GM21515 (cell line): ENCODE measurements around the gene GAPDHS.

Experiments
- ATAC-seq: cut with Tn5 transposase; IDR thresholded peaks from one replicate; pipeline ENCODE4 v1.9.1; 2021; ENCODE audit not compliant: unreplicated experiment

GAPDHS gene

DNA sequence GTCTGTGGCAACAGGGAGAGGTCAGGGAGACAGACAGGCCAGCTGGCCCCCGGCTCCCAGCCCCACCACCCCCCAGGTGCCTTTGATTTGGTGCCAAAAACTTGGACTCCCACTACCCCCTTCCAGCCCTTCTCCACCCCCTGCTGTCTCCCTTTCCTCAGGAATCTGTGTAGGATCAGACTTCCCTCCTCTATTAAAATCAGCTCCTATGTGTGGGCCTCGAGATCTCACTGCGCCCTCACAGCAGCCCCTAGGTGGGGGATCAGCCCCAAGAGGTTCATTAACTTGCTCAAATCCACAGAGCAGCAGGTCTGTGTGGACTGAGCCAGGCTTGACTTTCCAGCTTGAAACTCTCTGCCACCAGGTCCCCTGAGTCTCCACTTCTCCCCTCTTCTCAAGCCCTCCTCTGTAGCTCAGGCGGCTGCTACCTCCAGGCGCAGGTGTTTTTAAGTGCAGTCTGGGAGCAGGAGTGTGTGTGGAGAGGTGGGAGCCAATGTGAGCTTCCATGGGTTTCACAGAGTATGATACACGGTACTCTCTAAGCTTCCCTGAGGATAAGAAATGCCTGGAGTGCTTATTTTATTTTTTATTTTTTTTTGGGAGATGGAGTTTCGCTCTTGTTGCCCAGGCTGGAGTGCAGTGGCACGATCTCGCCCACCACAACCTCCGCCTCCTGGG lies 1.7 kb downstream of the GAPDHS start:
- no peak for ATAC-seq

- no peak for ATAC-seq
Observed at GRCh38 chr19:35539314-35539713, 6.1 kb downstream of the GAPDHS start.

GRCh38 chr19:35539850-35540249 lies 6.6 kb downstream of the GAPDHS start:
- ATAC-seq = no peak

DNA sequence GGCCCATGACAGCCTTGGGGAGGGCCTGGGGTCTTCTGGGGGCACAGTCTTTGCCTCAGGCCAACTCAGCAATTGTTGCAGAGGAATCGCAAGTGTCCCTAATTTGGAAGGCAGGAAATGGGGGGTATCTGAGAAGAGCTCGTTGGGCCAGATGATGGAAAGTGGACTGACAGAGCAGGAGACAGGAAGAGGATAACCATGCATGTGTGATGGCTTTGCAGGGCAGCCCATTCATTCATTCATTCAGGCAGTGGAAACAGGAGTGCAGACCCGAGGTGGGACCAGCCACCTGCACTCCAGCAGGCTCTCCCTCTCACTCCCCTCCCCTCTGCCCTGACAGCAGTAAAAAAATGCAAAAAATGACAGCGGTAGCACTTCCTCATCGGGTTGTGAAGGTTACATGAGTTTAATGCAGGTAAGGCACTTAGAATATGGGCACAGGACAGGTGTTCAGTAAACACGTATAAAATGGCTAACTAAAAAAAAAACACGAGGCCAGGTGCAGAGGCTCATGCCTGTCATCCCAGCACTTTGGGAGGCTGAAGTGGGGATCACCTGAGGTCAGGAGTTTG lies 7.2 kb downstream of the GAPDHS start:
- no peak for ATAC-seq

DNA sequence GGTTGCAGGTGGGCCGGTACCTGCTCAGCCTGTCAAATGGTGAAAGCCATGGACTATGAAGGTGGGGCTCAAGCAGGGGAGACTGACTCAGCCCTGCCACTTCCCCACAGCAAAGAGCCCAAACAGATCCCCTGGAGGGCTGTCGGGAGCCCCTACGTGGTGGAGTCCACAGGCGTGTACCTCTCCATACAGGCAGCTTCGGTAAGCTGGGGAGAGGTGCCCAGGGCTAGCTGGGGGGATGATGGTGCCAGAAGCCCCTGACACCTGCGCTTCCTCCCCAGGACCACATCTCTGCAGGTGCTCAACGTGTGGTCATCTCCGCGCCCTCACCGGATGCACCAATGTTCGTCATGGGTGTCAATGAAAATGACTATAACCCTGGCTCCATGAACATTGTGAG lies 9.0 kb downstream of the GAPDHS start:
- ATAC-seq = no peak

GRCh38 chr19:35543280-35544109 lies 10.2 kb downstream of the GAPDHS start:
- no peak for ATAC-seq

DNA sequence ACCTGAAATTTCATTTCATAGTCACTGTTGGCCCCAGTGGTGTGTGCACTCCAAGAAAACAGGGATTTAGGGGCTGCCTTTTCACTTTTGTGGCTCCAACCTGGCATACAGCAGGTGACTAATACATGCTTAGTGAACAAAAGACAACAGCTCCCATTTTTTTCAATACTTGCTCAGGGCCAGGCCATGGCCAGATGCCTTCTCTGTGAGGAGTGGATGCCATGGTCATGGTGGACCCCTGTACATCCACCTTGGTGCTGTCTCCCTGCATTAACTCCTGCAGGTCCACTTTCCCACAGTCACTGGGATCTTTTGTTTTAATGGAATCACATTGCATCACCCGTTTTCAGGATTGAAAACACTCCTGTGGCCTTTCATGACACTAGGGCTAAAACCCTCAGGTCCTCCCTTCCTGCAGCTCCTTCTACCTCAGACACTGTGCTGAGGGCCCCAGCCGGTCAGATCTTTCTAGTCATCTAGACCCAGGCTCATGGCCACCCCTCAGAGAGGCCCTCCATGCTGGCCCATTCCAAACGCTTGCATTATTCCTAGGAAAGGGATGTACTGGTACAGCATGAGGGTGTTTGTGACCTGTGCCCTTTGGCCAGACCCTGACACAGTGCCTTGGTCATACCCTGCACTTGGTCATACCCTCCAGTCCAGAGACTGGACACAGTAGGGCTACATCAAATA lies 11.0 kb downstream of the GAPDHS start:
- ATAC-seq = no peak

DNA sequence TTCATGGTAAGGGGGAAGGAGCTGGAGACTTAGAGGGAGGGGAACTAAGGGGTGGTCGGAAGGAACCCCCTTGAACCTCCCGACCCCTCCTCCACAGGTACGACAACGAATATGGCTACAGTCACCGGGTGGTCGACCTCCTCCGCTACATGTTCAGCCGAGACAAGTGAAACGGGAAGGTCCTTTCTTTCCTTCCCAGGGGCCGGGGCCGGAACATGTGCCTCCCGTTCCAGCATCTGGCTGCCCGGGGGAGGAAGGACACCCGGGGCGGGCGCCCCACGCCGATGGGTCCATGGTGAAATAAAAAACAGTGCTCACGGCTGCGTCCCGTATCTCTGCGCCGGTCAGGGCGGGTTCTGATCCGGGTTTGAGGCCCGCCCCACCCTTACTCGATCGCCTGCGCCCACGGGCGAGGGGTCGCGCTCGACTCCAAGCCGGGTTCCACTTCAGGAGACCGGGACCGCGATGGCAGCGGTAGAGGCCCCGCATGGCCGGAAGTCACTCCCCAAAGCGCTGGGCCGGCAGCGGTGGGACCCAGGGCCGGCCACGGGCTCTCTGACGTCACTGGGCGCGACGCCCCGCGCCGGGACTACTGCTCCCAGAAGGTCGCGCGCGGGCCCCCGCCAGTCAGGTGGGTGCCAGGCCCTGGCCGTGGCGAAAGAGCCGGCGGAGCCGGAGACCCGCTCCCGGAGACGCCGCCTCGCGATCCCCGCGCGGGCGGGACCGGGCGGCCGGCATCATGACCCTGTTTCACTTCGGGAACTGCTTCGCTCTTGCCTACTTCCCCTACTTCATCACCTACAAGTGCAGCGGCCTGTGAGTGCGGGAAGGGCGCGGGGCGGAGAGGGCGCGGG lies 12.0 kb downstream of the GAPDHS start, which contains the start of gene TMEM147:
TSS of gene TMEM147 (plus strand) at position 626 of the 854 bp plus-strand sequence. CDS start at position 740, 114 bp downstream.
- peak; percentile 77 for ATAC-seq

DNA sequence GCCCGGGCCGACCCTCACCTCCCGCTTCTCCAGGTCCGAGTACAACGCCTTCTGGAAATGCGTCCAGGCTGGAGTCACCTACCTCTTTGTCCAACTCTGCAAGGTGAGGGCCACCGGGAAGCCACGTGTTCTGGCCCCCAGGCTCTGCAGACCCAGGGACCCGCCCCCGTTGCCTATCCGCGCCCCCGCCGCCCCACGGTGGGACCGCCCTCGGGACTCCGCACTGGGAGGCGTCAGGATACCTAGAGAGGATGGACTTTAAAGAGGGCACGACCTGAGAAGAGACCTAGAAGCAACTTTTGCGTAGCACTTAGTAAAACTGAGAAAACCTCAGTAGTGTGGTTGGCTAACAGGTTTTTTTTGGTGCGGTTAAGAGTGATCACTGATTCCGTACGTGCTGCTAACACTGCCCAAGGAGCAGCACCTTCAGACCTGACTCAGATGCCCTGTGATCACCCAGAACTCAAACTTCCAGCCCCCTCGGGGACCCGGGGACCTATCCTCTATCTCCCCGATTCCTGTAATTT lies 12.7 kb downstream of the GAPDHS start:
- peak; percentile 22 for ATAC-seq

GRCh38 chr19:35546532-35546931 lies 13.3 kb downstream of the GAPDHS start:
- ATAC-seq = no peak

DNA sequence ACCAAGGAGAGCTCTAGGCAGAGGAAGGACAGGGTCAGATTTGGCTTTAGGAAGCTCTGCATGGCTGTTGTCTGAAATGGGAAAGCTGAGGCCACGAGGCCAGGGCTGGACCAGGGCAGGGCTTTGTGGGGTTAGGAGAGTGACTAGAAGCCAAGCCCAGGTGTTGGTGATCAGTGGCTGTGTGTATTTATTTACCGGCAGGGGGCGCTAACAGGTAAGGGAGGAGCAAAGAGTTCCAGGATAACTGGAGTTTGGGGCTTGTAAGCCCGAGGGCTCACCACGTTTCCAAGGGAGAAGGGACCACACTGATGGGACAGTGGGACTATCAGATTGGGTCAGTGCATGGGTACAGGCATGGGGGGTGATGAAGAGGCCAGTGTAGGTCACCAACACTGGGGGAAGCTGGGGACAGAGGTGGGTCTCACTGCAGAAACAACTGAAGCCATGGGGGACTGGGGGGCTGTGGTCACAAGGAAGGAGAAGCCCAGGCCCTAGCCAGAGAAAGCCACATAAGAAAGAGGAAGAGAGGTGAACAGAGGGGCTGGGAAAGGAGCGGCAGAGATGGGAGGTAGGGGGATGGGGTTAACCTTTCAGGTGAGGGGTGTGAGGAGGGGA lies 16.0 kb downstream of the GAPDHS start:
- ATAC-seq = no peak

DNA sequence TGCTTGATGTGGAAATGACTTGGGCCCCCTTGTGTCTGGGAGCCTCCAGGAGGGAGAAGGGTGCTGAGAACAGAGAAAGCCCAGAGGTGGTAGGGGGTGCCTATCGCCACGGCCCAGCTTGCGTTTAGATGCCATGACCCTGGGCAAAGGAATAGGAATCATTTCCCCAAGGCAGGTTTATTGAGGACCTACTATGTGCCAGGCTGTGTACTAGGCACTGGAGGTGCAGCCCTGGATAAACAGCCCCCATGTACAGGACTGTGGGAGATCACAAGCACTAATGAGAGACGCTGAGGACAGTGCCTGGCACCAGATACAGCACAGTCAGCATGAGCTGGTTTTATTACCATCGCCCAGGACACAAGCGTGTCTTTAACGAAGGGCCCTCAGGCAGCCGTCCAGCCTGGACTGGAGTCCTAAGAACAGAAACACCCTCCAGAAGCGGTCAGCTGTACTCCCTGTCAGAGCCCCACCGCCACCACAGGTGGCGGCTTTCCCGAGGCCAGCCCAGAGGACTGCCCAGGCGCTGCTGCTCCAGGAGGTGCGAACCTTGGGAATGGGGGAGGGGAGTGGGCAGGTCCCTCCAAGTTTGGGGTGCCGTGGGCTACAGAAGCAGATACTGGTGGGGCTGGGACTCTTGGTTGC lies 16.7 kb downstream of the GAPDHS start:
- no peak for ATAC-seq

- no peak for ATAC-seq
Observed at GRCh38 chr19:35551091-35551810, 18.0 kb downstream of the GAPDHS start.

GRCh38 chr19:35552534-35553384 lies 19.5 kb downstream of the GAPDHS start:
- no peak for ATAC-seq

- no peak for ATAC-seq
Observed at GRCh38 chr19:35553385-35554000, 20.2 kb downstream of the GAPDHS start.

- ATAC-seq = no peak
Observed at GRCh38 chr19:35554076-35554475, 20.8 kb downstream of the GAPDHS start.

DNA sequence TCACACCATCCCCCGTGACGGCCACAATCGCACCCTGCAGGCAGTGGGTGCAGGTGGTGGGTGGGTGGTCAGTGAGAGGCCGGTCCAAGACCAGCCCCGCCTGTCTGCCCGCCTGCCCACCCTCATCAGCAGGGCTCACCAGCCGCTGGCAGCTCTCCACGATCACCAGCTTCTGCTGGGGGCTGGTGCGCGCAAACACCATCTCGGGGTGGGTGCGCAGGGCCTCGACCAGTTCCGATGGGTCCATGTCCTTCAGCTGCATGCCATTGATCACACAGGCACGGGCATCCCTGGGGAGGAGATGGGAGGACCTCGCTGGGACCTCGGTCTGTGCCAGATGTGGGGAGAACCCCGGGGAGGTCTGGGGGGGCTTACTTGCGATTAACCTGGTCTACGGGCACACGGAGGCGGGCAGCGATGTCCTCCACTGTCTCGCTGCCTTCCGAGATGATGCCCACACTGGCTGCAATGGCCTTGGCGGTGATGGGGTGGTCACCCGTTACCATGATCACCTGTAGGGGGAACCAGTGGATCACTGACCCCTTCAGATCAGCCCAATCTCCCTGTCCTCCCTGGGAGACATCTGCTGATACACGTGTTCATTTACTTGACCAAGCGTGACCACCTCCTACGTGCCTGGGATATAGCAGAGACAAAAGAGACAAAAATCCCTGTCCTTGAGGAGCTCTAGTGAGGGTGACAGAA lies 22.2 kb downstream of the GAPDHS start:
- no peak for ATAC-seq
